Activated T-cell treated with anti-CD3 and anti-CD28 coated beads for 48 hours (primary cell): ENCODE results near the gene GAST.
"Not testable (repeated sequence)": the region's sequence is repeated elsewhere in the genome, so short reads cannot be mapped to it uniquely, and the experiment has no call there.

Experiments used
- DNase-seq: peaks from one replicate; pipeline ENCODE4 v3.0.0-alpha.2; 2020; ENCODE audit warnings: low read depth

The GAST gene, protein sequence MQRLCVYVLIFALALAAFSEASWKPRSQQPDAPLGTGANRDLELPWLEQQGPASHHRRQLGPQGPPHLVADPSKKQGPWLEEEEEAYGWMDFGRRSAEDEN

DNA sequence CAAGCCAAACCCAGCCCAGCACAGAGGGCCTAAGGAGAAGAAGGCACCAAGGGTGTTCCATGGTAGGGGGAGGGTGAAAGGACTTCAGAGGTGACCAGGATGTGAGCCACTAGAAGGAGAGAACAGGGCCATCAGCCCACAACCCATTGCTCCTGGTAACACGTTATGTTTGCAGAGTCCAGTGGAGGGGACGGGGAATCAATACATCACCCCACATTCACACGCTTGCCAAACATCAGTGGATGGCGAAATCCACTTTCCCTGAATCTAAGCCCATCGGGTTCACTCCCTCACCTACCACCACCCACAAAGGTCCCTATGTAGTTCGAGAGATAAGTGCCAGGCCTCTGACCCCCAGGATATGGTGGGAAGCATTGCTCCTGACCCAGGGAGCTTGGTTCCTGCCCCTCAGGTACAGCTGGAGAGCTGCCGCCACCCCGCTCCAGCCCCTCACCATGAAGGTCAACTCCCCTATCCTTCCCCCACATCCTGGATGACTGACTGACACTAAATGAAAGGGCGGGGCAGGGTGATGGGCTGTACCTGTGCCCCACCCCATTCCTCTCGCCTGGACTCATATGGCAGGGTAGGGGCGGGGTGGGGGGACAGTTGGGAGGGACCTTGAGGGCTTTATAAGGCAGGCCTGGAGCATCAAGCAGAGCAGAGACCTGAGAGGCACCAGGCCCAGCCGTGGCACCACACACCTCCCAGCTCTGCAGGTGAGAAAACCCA lies at the start of gene GAST:
Gene GAST (plus strand): TSS at position 663 of the 732 bp plus-strand sequence. CDS start 3,106 bp downstream, outside the sequence.
- no peak for DNase-seq

DNA sequence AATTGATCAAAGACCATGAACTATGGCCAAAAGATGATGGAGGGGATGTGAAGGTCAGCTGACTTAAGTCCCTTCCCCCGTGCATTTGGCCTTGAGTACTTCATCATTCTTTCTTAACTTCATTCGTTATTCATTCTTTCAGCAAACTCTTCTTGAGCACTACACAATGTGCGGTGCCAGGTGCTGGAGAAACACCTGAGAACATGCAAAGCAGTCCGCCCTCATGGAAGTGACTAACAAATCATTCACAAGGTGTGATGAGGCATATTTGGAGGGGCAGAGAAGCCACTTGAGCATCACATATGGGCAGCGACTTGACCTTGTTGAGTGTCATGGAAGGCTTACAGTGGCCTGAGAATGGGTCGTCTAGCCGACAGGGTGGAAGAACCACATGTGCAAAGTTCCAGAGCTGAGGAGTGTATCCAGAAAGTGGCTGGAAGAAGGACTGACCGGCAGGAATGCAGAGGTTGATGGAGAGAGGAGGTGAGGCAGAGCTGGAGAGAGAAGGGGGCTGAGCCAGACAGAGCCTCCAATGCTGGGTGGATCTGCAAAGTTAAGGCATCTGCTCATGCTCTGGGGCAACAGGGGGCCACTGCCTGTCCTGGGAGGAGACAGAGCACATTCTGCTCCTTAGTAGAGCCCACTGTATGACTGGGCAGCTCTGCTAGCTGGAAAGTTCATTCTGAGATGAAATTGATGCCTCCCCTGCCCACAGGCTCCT lies 48.5 kb upstream of the GAST start:
- no peak for DNase-seq

DNA sequence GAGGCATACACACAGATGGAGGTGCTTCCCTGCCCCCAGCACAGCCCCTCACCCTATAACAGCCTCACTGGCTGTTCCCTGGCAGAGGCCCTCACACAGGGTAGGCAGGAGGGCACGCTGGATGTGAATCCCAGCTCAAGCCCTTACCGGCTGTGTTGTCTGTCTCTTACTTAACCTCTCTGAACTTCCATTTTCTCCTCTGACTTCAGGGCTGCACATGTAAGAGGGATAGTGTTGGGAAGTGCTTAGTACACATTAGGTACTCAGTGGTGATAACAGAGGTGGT lies 48.0 kb upstream of the GAST start:
- DNase-seq = no peak

DNA sequence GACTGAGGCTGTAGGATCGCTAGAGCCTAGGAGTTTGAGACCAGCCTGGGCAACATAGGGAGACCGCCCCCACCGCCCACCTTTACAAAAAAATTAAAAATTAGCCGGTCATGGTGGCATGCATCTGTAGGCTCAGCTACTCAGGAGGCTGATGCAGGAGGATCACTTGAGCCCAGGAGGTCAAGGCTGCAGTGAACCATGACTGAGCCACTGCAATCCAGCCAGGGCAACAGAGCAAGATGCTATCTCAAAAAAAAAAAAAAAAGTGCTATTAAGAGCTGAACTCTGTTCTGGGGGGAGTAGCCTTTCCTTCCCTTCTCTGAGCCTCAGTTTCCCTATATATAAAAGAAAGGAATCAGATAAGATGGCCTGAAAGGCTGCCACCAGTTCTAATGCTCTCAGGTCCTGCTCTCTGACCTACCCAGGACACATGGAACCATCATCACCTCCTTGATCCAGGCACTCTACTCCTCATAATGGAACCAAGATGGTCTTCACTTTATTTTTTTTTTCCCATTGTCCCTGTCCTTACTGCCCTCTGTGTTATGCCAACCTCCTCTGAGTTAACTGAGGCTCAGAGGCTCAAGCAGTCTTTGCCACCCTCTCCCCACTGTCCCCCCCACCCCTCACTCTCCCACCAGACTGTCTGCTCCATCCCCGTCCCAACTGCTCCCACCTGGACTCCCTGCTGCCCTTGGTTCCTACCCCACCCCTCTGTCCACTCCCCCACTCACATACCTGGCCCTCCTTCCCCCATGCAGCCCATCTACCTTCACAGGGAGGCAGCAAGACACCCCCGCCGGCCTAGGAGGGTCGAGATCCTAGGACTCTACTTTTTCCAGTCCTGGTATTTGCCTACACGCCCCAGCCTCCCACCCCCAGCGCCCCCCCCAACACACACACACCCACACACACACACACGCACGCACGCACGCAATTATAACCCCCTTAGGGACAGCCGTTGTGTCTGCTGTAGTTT lies 47.3 kb upstream of the GAST start:
- no peak for DNase-seq

DNA sequence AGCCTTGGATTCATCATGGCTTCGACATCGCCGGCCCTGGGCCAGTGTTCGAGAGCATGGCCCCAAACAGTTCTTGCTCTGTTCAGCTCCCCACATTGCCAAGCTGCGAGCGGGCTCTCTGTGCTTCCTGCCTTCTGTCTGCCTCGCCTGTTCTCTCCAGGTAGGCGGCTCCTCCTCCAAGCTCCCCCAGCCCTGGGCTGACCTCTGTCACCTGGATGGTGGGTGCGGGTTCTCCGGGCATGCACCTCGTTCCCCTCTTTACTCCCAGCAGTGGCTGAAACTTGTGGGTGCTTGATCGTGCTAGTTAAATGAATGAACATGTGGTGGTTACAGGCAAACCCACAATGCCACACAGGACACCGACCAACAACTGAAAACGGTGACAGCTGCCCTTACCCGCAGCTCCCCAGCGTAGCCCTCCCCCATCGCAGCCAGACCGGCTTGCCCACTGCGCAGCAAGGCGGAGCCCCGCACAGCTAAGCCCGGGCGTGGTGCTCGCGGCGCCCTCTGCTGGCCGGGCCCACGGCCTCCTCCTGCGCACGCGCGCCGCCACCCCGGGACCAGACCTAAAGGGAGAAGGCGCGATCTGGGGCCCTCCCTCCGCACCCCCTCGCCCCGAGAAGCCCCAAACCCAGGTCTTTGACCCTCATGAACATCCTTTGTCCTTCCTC lies 46.4 kb upstream of the GAST start:
- peak; percentile 94 for DNase-seq

DNA sequence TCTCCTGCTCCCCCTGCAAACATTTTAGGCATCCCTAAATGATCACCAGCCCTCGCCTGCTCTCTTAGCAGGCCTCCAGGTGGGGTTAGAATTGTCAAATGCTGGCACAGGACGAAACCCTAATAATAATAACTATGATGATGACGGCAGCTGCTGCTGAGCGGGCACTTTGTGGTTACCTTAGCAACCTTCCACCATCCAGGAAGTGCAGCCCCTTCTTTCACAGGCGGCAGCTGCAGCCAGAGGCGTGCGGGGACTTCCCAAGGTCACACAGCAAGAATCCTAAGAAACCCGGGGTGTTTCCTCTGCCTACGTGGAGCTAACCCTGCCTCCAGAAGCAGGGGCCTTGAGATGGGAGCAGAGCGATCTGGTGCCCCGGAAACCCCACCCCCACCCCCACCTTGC lies 45.9 kb upstream of the GAST start:
- DNase-seq = peak; percentile 61

DNA sequence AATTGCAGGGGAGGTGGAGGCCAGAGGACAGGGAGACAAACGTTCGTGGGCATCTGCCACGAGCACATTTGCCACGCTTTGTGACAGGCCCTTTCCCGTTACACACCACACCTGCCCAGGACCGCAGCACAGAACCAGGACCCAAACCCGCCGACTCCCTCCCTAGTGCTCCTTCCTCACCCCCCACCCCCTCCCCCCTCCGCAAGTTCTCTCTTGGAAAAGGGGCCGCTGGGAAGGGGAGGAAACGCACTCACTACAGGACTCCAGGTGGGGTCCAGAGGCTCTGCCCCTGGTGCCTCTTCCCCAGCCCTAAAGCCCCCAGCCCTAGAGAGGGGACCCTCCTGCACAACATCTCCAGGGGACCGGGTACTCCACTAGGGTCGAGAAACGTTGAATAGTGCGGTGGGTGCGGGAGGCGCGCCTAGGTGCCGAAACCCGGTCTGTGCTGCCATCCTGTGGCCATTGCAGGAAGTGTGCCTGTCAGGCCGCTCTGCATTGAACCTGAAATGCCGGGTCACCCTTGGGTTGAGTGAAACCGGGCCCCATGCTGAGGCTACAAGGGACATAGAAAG lies 45.3 kb upstream of the GAST start:
- DNase-seq = peak; percentile 84

DNA sequence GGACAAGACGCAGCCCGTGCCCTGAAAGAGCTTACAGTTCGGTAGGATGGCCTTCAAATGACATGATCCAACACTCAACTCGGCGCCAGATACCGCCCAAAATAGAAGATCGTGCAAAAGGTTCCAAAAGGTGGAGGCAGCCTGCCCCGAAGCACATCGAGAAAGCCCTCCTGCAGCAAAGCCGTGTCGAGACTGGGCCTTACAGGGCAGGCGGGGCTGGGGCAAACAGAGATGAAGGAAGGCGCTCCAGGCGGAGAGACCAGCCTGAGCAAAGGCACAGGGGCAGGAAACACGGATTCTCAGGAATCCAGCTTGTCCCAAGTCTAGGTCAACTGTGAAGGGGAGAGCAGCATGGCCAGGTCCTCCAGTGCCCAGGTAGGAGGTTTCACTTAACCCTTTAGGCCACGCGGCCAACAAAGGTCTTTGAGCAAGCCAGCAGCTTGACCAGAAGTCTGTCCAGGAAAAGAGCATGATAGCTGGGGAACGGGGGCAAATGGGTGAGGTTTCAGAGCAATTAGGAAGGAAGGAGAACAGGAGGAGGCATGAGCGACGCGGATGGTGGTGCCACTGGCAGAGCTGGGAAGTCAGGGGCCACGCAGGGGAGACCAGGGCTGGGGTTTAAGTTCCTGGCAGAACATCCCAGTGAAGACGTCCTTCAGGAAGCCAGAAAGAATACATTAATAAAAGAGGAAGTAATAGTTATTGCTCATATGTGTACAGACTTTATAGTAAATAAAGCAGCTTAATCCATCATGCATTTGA lies 44.7 kb upstream of the GAST start:
- DNase-seq = no peak

DNA sequence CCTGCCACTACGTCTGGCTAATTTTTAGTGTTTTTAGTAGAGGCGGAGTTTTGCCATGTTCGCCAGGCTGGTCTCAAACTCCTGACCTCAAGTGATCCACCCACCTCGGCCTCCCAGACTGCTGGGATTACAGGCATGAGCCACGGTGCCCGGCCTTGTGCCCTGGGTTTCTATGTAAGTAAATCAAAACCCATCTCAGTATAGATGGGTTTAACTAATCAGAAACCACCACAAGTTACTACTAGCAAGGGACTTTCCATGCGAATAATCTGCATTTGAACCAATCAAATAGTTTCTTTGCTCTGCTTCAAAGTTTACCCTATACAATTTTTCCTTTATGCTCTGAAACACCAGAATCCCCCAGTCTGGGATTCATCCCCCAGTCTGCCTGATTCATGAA lies 40.0 kb upstream of the GAST start:
- DNase-seq = no peak

DNA sequence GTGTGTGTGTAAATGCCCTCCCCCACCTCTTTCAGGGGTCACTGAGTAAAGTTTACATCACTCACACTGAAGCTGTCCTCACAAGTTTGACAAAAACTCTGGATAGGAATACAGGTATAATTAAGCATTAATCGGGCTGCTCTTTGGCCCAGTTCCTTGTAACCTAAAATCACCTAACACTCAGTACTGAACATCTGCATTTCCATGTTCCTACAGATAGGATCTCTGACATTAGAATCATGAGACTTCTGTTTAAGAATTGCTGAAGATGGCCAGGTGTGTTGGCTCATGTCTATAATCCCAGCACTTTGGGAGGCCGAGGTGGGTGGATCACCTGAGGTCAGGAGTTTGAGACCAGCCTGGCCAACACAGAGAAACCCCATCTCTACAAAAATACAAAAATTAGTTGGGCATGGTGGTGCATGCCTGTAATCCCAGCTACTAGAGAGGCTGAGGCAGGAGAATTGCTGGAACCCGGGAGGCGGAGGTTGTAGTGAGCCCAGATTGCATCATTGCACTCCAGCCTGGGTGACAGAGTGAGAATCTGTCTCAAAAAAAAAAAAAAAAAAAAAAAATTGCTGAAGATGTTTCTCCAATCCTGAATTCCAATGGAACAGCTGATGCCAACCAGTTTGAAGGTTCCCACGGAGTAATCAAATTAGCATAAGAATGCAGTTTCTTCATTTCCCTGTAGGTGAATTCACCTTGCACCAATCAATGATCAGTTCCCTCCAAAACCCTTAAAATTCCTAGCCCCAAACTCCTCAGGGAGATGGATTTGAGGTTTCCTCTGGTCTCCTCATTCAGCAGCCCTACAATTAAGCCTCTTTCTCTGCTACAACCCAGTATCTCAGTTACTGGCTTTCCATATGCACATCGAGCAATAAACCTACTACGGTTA lies 36.7 kb upstream of the GAST start:
- not testable (repeated sequence) for DNase-seq

DNA sequence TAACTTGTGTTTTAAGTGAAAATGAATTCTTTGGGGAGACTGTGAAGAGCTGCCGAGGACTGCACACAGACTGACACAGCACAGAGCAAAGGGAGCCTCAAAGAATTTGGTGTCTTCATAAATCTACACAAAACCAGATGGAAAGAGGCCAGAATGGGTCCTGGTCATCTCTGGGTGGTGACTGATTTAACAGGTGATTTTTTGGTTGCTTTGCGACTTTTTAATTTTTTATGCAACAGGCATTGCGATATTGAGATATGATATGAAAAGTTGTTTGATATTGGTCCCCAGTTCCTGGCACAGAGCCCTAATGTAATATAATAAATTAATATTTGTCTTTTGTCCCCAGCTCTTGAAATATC lies 36.1 kb upstream of the GAST start:
- no peak for DNase-seq

DNA sequence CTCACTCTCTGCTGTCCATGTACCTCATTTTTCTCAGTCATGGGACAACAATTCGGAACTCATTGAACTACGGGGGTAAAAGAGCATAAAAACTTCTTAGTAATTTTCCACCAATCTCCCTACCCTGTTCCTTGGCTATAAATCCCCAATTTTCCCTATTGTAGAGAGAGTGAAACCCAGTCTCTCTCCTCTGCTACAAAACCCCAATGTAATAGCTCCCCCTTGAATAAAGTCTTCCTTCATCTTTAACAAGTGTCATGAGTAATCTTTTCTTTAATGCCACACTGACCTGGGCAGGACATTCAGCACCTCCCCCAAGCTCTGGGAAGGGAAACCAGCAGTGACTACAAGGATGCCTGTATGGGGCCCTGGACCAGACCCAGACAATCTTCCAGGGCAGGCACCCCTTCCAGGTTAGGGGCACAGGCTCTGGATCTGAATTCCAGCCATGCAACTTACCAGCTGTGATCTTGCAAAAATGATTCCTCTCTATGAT lies 33.7 kb upstream of the GAST start:
- DNase-seq = no peak

DNA sequence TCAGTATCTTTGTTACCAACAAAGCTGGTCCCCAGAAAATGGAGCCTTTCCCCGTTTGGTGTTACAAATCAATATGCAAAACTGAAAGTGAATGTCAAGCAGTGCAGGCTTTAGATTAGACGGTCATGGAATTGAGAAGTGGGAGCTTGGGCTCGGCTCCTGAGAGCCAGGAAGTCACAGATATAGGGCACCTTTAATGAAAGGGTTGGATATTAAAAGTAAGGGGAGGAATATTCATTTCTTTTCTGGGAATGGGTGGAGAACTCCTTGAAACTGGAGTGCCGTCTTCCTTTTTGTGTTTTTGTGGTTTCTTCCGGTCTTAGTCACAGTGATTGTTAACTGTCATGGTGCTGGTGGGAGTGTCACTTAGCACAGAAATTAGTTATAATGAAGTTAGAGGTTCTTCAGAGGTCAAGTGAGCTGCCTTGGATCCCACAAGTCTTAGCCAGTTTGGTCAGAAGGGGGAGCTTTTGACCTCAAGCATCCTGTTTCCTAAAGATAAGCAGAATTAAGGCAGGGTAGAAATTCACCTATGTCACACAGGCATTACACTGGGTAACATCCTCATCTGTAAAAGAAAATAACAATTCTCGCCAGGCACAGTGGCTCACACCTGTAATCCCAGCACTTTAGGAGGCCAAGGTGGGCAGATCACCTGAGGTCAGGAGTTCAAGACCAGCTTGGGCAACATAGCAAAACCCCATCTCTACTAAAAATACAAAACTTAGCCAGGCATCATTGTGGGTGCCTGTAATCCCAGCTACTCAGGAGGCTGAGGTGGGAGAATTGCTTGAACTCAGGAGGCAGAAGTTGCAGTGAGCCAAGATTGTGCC lies 33.0 kb upstream of the GAST start:
- DNase-seq = peak; percentile 48

DNA sequence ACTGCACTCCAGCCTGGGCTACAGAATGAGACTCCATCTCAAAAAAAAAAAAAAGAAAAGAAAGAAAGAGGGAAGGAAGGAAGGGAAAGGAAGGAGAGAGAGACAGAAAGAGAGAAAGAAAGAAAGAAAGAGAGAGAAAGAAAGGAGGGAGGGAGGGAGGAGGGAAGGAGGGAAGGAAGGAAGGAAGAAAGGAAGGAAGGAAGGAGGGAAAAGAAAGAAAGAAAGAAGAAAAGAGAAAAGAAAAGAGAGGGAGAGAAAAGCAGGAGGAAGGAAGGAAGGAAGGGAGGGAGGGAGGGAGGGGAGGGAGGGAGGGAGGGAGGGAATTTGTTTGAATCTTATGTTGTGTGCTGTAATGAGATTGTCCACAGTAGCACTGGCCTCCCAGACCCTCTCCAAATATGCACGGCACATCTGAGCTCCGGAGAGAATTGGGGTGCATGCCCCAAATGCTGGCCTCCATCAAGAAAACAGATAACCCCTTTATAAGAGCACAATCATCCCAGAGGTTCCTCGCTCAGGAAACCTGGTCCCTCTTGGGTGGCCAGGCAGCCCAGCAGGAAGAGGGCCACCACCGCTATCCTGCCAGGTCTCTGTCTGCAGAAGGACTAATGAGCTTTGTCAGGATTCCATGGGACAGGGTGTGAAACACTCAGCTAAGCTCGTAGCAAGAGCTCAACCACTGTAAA lies 32.2 kb upstream of the GAST start:
- DNase-seq = no peak

DNA sequence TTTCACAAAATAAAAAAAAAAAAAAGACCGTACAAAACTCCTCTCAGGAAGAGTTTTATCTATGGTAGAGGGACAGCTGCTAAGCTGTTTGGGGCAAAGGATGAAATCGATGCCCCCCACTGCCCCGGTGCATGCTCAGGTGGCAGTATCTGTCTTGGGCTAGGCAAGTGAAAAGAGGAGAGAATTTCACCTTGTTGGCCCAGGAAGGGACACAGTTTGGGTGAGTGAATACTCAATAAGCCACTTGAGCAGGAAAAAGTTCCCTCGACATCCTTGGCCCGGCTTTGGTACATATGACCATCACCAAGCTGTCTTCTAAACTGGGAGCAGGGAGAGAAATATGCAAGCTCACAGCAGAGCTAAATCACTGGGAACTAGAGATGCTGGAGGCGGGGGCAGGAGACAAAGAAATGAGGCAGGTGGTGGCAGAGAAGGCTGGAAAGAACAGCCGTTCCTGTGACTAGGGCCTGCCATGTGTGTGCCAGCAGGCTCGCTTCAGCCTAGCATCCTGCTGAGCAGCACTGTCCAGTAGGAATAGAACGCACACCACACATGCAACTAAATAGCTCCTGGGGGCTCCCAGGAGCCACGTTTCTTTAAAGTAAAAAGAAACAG lies 31.6 kb upstream of the GAST start:
- no peak for DNase-seq

DNA sequence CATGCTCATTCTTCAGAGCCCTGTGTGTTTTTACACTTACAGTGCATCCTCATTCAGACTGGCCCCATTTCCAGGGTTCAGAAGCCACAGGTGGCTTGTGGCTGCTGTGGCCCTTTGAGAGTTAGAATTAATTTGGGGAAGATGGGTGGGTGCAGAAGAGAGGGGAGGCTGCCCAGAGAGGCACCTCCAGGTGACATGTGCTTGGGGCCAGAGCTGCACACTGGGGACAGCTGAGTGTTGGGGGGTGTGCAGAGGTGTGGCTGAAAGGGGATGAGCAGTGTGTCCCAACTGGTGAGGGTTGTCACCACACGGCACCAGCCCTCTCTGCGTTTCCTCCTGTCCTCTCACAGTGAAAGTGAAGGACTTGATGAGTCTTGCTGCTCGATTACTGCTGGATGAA lies 30.4 kb upstream of the GAST start:
- no peak for DNase-seq

DNA sequence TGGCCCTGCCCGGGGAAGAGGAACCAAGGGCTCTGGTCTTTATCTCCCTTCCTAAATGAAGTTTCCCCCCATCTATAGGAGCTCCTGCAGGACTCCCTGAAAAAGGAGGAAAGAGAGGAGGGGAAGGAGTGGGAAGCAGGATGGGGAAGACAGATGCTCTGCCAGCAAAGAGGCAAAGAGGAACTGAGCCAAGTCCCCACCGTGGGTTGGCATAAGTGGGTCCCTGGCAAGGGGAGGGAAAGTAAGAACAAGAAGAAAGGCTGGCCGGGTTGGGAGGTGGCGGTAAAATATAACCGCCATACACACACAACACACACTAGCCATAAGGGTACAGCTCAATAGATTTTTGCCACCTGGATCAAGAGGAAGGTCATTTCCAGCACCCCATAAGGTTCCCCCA lies 29.5 kb upstream of the GAST start:
- DNase-seq = no peak
